Neural progenitor cell (in vitro differentiated cells): Measurements from ENCODE around the gene JAZF1. TPM values are rescaled to one million over a fixed set of nuclear protein-coding genes. Genes with fewer than 3 reads are reported as not detected.

ENCODE experiments used
- DNase-seq: peaks from one replicate; pipeline ENCODE4 v3.0.0-alpha.2; 2016; ENCODE audit warnings: low spot score
- H2AFZ ChIP-seq: fragments of 200-600 bp; sonication (generic); replicated peaks from 2 replicates; pipeline ENCODE4 v1.6.1; 2016; ENCODE audit warnings: antibody characterized with exemption
- H3F3A ChIP-seq: fragments of 200-600 bp; sonication (generic); 2 replicates; pipeline ENCODE4 v1.6.1; 2016; ENCODE audit warnings: antibody characterized with exemption, low read depth
- H3K27ac ChIP-seq: fragments of 200-600 bp; sonication (generic); 2 replicates; pipeline ENCODE4 v1.5.1; 2016; ENCODE audit warnings: mild to moderate bottlenecking
- H3K27me3 ChIP-seq: fragments of 200-600 bp; sonication (generic); 2 replicates; pipeline ENCODE4 v1.6.1; 2016; ENCODE audit warnings: mild to moderate bottlenecking, moderate library complexity
- H3K36me3 ChIP-seq: fragments of 200-600 bp; sonication (generic); 2 replicates; pipeline ENCODE4 v1.5.1; 2016
- H3K4me1 ChIP-seq: fragments of 200-600 bp; sonication (generic); 2 replicates; pipeline ENCODE4 v1.6.1; 2016; ENCODE audit warnings: mixed run types
- H3K4me2 ChIP-seq: fragments of 200-600 bp; sonication (generic); 2 replicates; pipeline ENCODE4 v1.6.1; 2016
- H3K4me3 ChIP-seq: fragments of 200-600 bp; sonication (generic); 2 replicates; pipeline ENCODE4 v1.5.1; 2016
- H3K79me2 ChIP-seq: fragments of 200-600 bp; sonication (generic); 2 replicates; pipeline ENCODE4 v1.6.1; 2016; ENCODE audit warnings: low read depth
- H3K9ac ChIP-seq: fragments of 200-600 bp; sonication (generic); 2 replicates; pipeline ENCODE4 v1.6.1; 2016
- H3K9me3 ChIP-seq: fragments of 200-600 bp; sonication (generic); 2 replicates; pipeline ENCODE4 v1.5.1; 2016; ENCODE audit warnings: low read depth
- H4K20me1 ChIP-seq: fragments of 200-600 bp; sonication (generic); 2 replicates; pipeline ENCODE4 v1.6.1; 2016; ENCODE audit warnings: low read depth
- H3K27ac Mint-ChIP-seq: 3 replicates; pipeline ENCODE4 v1.8.0; 2021; ENCODE audit warnings: mixed read lengths
- H3K27me3 Mint-ChIP-seq: 2 replicates; pipeline ENCODE4 v1.8.0; 2022; ENCODE audit warnings: low read depth, mild to moderate bottlenecking, inconsistent platforms, moderate library complexity, mixed read lengths; ENCODE audit not compliant: insufficient read depth
- H3K36me3 Mint-ChIP-seq: 3 replicates; pipeline ENCODE4 v1.8.0; 2021; ENCODE audit warnings: mixed read lengths
- H3K4me1 Mint-ChIP-seq: 3 replicates; pipeline ENCODE4 v1.8.0; 2021; ENCODE audit warnings: mixed read lengths
- H3K4me3 Mint-ChIP-seq: 3 replicates; pipeline ENCODE4 v1.8.0; 2021; ENCODE audit warnings: mild to moderate bottlenecking, moderate library complexity, mixed read lengths
- H3K9me3 Mint-ChIP-seq: 3 replicates; pipeline ENCODE4 v1.8.0; 2020; ENCODE audit warnings: mixed read lengths
- CTCF ChIP-seq: fragments of 200-600 bp; sonication (generic); IDR thresholded peaks from 2 replicates; pipeline ENCODE4 v1.5.1; 2017; ENCODE audit warnings: antibody characterized with exemption, mild to moderate bottlenecking
- EZH2 ChIP-seq: fragments of 200-600 bp; sonication (generic); IDR thresholded peaks from 2 replicates; pipeline ENCODE4 v1.6.1; 2017; ENCODE audit warnings: antibody characterized with exemption, mild to moderate bottlenecking, moderate library complexity
- EZH2phosphoT487 ChIP-seq: fragments of 200-600 bp; sonication (generic); IDR thresholded peaks from 2 replicates; pipeline ENCODE4 v1.6.1; 2017; ENCODE audit warnings: antibody characterized with exemption
- total RNA-seq: library from RNA; depleted of rRNA; stranded (reverse); fragments of >200 nt; gene quantifications from 2 replicates; pipeline ENCODE4 v1.2.3, GENCODE V29; 2015; ENCODE audit warnings: low replicate concordance

Gene JAZF1
- total RNA-seq, 1 donor from 2014 or later: 3.1 TPM

- Histone ChIP-seq H2AFZ (no peak overlapping the region), H3K9ac (no peak overlapping the region), H3K4me3 (no peak overlapping the region), H4K20me1 (no peaks in the 10 kb centered on the region), H3K27me3 (no peaks in the 10 kb centered on the region), H3K4me2 (no peak overlapping the region), H3K4me1 (no peaks in the 10 kb centered on the region), H3K79me2 (no peaks in the 10 kb centered on the region), H3K9me3 (no peaks in the 10 kb centered on the region), H3K27ac (no peak overlapping the region), H3K36me3 (no peaks in the 10 kb centered on the region), H3F3A (no peaks in the 10 kb centered on the region)
- Mint-ChIP-seq H3K27me3 (peaks cover 2% of the 10 kb centered on the region), H3K4me1 (peaks cover 7% of the 10 kb centered on the region), H3K36me3 (no peaks in the 10 kb centered on the region), H3K27ac (no peak overlapping the region), H3K9me3 (no peaks in the 10 kb centered on the region), H3K4me3 (no peak overlapping the region)
- TF ChIP-seq EZH2 (no peak), CTCF (no peak), EZH2phosphoT487 (no peak)
- DNase-seq: no peak
Measured at GRCh38 chr7:28005075-28005846, 175.3 kb downstream of the JAZF1 start.

GRCh38 chr7:28003408-28003807, 177.2 kb downstream of the JAZF1 start:
- Histone ChIP-seq H3K4me2 (no peak overlapping the region), H3K4me3 (no peak overlapping the region), H3F3A (no peaks in the 10 kb centered on the region), H3K9me3 (no peaks in the 10 kb centered on the region), H3K27ac (no peak overlapping the region), H3K79me2 (no peaks in the 10 kb centered on the region), H3K36me3 (no peaks in the 10 kb centered on the region), H3K27me3 (no peaks in the 10 kb centered on the region), H3K9ac (no peak overlapping the region), H3K4me1 (no peaks in the 10 kb centered on the region), H4K20me1 (no peaks in the 10 kb centered on the region), H2AFZ (no peak overlapping the region)
- Mint-ChIP-seq H3K36me3 (no peaks in the 10 kb centered on the region), H3K27me3 (peaks cover 2% of the 10 kb centered on the region), H3K9me3 (no peaks in the 10 kb centered on the region), H3K27ac (no peak overlapping the region), H3K4me1 (peaks cover 7% of the 10 kb centered on the region), H3K4me3 (no peak overlapping the region)
- TF ChIP-seq EZH2: no peak
- TF ChIP-seq EZH2phosphoT487: no peak
- no peak for TF ChIP-seq CTCF
- no peak for DNase-seq

- peaks cover 7% of the 10 kb centered on the region for H3K4me1 Mint-ChIP-seq
- H3K79me2 ChIP-seq: no peaks in the 10 kb centered on the region
- no peak overlapping the region for H3K27ac Mint-ChIP-seq
- no peaks in the 10 kb centered on the region for H3K9me3 Mint-ChIP-seq
- no peak overlapping the region for H3K4me2 ChIP-seq
- no peaks in the 10 kb centered on the region for H3K27me3 ChIP-seq
- H3K36me3 Mint-ChIP-seq: no peaks in the 10 kb centered on the region
- H3K27ac ChIP-seq: no peak overlapping the region
- H3K4me1 ChIP-seq: no peaks in the 10 kb centered on the region
- H2AFZ ChIP-seq: peak overlapping the region; percentile 34
- DNase-seq: no peak
- H4K20me1 ChIP-seq: no peaks in the 10 kb centered on the region
- H3K4me3 ChIP-seq: no peak overlapping the region
- no peaks in the 10 kb centered on the region for H3F3A ChIP-seq
- no peaks in the 10 kb centered on the region for H3K36me3 ChIP-seq
- no peak overlapping the region for H3K9ac ChIP-seq
- TF ChIP-seq EZH2phosphoT487: no peak
- TF ChIP-seq CTCF: no peak
- no peak for TF ChIP-seq EZH2
- H3K4me3 Mint-ChIP-seq: no peak overlapping the region
- H3K27me3 Mint-ChIP-seq: peaks cover 2% of the 10 kb centered on the region
- no peaks in the 10 kb centered on the region for H3K9me3 ChIP-seq
Measured at GRCh38 chr7:28002638-28003037, 178.0 kb downstream of the JAZF1 start.
